Lower leg skin (tissue), 3 donors: ENCODE results near the gene KRTAP10-6.
"Not testable (repeated sequence)": the region's sequence is repeated elsewhere in the genome, so short reads cannot be mapped to it uniquely, and the experiment has no call there.

Experiments
- POLR2A ChIP-seq, 2 donors: fragments of 450-650 bp; IDR thresholded peaks; one replicate each; pipeline ENCODE4 v1.6.1; 2016 to 2017; ENCODE audit warnings: antibody characterized with exemption in 2 of 2, mild to moderate bottlenecking in 1 of 2, moderate library complexity in 1 of 2
- TF ChIP-seq, protein P1 (sequence below), 3 donors: fragments of 450-650 bp; IDR thresholded peaks; one replicate each; pipeline ENCODE4 v1.5.1; 2016; ENCODE audit warnings: antibody characterized with exemption in 3 of 3, mild to moderate bottlenecking in 3 of 3, moderate library complexity in 2 of 3

DNA sequence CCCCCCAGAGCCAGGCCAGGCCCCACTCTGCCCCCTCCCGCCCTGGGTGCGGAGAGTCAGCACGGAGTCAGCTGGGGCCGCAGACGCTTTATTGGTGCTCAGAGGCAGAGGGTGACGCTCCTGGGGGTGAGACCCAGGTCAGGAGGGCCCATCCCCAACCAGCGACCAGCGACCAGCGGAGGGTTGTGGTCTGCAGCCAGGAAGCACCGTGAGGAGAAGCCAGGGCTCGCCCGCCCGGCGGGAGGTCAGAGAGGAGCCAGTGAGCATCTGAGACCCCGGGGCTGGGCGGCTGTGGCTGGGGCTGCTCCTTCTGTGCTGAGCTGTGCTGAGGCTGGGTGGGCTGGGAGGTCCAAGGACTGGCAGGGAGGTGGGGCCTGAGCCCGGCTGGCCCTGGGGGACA lies 42.0 kb downstream of the KRTAP10-6 start:
- TF ChIP-seq POLR2A (IDR thresholded peaks at IDR 0.05) = not testable (repeated sequence)
- TF ChIP-seq, protein P1, sequence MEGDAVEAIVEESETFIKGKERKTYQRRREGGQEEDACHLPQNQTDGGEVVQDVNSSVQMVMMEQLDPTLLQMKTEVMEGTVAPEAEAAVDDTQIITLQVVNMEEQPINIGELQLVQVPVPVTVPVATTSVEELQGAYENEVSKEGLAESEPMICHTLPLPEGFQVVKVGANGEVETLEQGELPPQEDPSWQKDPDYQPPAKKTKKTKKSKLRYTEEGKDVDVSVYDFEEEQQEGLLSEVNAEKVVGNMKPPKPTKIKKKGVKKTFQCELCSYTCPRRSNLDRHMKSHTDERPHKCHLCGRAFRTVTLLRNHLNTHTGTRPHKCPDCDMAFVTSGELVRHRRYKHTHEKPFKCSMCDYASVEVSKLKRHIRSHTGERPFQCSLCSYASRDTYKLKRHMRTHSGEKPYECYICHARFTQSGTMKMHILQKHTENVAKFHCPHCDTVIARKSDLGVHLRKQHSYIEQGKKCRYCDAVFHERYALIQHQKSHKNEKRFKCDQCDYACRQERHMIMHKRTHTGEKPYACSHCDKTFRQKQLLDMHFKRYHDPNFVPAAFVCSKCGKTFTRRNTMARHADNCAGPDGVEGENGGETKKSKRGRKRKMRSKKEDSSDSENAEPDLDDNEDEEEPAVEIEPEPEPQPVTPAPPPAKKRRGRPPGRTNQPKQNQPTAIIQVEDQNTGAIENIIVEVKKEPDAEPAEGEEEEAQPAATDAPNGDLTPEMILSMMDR (IDR thresholded peaks at IDR 0.05) = not testable (repeated sequence)
